Left ventricle myocardium inferior (tissue), 1 donor: ENCODE results near the gene PPP1R1C. TPM values are rescaled to one million over a fixed set of nuclear protein-coding genes. Genes with fewer than 3 reads are reported as not detected.

ENCODE experiments used
- DNase-seq: peaks from one replicate; pipeline ENCODE4 v3.0.0-alpha.2; 2020
- H3K27ac ChIP-seq: fragments of 200-600 bp; replicated peaks from 2 replicates; pipeline ENCODE4 v1.8.0; 2021
- H3K27me3 ChIP-seq: fragments of 200-600 bp; 2 replicates; pipeline ENCODE4 v1.8.0; 2021; ENCODE audit warnings: low read depth
- H3K36me3 ChIP-seq: fragments of 200-600 bp; 2 replicates; pipeline ENCODE4 v1.8.0; 2021
- H3K4me1 ChIP-seq: fragments of 200-600 bp; 2 replicates; pipeline ENCODE4 v1.8.0; 2021
- H3K4me3 ChIP-seq: fragments of 200-600 bp; 2 replicates; pipeline ENCODE4 v1.8.0; 2021; ENCODE audit warnings: mild to moderate bottlenecking, moderate library complexity
- H3K9me3 ChIP-seq: fragments of 200-600 bp; replicated peaks from 2 replicates; pipeline ENCODE4 v1.8.0; 2021
- CTCF ChIP-seq: fragments of 200-600 bp; IDR thresholded peaks from 2 replicates; pipeline ENCODE4 v1.8.0; 2021; ENCODE audit warnings: antibody characterized with exemption, mild to moderate bottlenecking, borderline replicate concordance
- intact Hi-C: fragments of 100-400 bp; cut with micrococcal nuclease; formaldehyde crosslinking; loops from one replicate; pipeline ENCODE4 v1.11.0; 2022
- total RNA-seq: library from RNA; stranded (reverse); fragmentation: NEBNext Ultra II Directional; extraction: Animal tissue kit (Norgen Biotek cat#: 25700); gene quantifications from one replicate; pipeline ENCODE4 v1.2.1, GENCODE V29; 2021
- donor health status: DM: no; HTN: yes; CAD: no; lungs with severe emphysema.

PPP1R1C gene
- total RNA-seq, 1 donor from 2014 or later, result 33.1 TPM

- H3K36me3 ChIP-seq, result no peaks in the 10 kb centered on the region
- no peak overlapping the region for H3K4me3 ChIP-seq
- H3K27me3 ChIP-seq, result no peaks in the 10 kb centered on the region
- no peak for DNase-seq
- intact Hi-C loops, result no loop called here
- H3K4me1 ChIP-seq, result peaks cover 32% of the 10 kb centered on the region
- TF ChIP-seq CTCF, result no peak
- no peak overlapping the region for H3K27ac ChIP-seq
- H3K9me3 ChIP-seq, result no peaks in the 10 kb centered on the region
Observed at GRCh38 chr2:182069416-182069815, 83.8 kb downstream of the PPP1R1C start.

- Histone ChIP-seq H3K9me3 (no peaks in the 10 kb centered on the region), H3K27ac (no peak overlapping the region), H3K4me1 (peaks cover 27% of the 10 kb centered on the region), H3K27me3 (no peaks in the 10 kb centered on the region), H3K36me3 (no peaks in the 10 kb centered on the region), H3K4me3 (no peak overlapping the region)
- intact Hi-C loops, result loop anchor here (10.0 kb wide), 1 partner anchor 95 kb away; no protein-coding TSS in a partner anchor
- DNase-seq, result no peak
- TF ChIP-seq CTCF, result no peak
Observed at GRCh38 chr2:182069908-182070307, 84.3 kb downstream of the PPP1R1C start.

- TF ChIP-seq CTCF, result no peak
- H3K4me1 ChIP-seq, result peaks cover 26% of the 10 kb centered on the region
- H3K36me3 ChIP-seq, result no peaks in the 10 kb centered on the region
- no peaks in the 10 kb centered on the region for H3K9me3 ChIP-seq
- intact Hi-C loops, result loop anchor here (10.0 kb wide), 1 partner anchor 96 kb away; no protein-coding TSS in a partner anchor
- no peaks in the 10 kb centered on the region for H3K27me3 ChIP-seq
- no peak overlapping the region for H3K4me3 ChIP-seq
- DNase-seq, result no peak
- H3K27ac ChIP-seq, result no peak overlapping the region
Observed at GRCh38 chr2:182070736-182071135, 85.1 kb downstream of the PPP1R1C start.

GRCh38 chr2:182072861-182073260 lies 87.2 kb downstream of the PPP1R1C start:
- H3K27ac ChIP-seq, result no peak overlapping the region
- no peaks in the 10 kb centered on the region for H3K36me3 ChIP-seq
- no peaks in the 10 kb centered on the region for H3K9me3 ChIP-seq
- intact Hi-C loops, result loop anchor here (10.0 kb wide), 1 partner anchor 98 kb away; no protein-coding TSS in a partner anchor
- no peak overlapping the region for H3K4me3 ChIP-seq
- no peak for TF ChIP-seq CTCF
- no peaks in the 10 kb centered on the region for H3K27me3 ChIP-seq
- peaks cover 16% of the 10 kb centered on the region for H3K4me1 ChIP-seq
- no peak for DNase-seq

GRCh38 chr2:182073613-182074012 lies 88.0 kb downstream of the PPP1R1C start:
- H3K9me3 ChIP-seq, result no peaks in the 10 kb centered on the region
- H3K36me3 ChIP-seq, result no peaks in the 10 kb centered on the region
- peaks cover 12% of the 10 kb centered on the region for H3K4me1 ChIP-seq
- H3K4me3 ChIP-seq, result no peak overlapping the region
- intact Hi-C loops, result loop anchor here (10.0 kb wide), 1 partner anchor 99 kb away; no protein-coding TSS in a partner anchor
- no peaks in the 10 kb centered on the region for H3K27me3 ChIP-seq
- no peak for DNase-seq
- no peak for TF ChIP-seq CTCF
- H3K27ac ChIP-seq, result no peak overlapping the region
